ENCODE data around the gene PATE4. TPM values are rescaled to one million over a fixed set of nuclear protein-coding genes. Genes with fewer than 3 reads are reported as not detected.

The PATE4 gene, protein sequence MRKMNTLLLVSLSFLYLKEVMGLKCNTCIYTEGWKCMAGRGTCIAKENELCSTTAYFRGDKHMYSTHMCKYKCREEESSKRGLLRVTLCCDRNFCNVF
- total RNA-seq = not detected

DNA sequence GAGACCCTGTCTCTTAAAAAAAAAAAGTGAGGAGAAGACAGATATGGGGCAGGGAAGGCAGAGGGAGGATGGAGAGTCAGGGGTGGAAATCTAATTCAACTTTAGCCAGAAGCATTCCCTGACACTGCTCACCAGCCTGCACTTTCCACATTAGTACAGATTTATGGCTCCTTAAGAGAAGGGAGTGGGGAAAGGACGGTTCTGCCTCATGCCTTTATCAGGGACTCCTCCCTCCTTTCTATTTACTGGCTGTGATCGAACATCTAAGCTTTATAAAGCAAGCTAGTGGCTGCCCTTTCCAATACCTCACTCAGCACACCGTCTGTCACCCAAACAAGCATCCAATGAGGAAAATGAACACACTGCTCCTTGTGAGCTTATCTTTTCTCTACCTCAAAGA, at the start of gene PATE4:
Gene PATE4, plus strand, starts transcription at position 301 of the 400 bp plus-strand sequence. Its CDS starts 44 bp downstream, at position 345.
- intact Hi-C loops (cut with DNase I) = no loop called here
- WGBS, 2 donors = 26 to 43% methylated on average over 2 to 3 of the region's 3 CpGs
- H3K9me3 ChIP-seq = peaks cover 0 to 6% (median 0%) of the 10 kb centered on the region in 3 donors
- TF ChIP-seq POLR2A (IDR thresholded peaks at IDR 0.05) = no peak
- TF ChIP-seq, protein P1, sequence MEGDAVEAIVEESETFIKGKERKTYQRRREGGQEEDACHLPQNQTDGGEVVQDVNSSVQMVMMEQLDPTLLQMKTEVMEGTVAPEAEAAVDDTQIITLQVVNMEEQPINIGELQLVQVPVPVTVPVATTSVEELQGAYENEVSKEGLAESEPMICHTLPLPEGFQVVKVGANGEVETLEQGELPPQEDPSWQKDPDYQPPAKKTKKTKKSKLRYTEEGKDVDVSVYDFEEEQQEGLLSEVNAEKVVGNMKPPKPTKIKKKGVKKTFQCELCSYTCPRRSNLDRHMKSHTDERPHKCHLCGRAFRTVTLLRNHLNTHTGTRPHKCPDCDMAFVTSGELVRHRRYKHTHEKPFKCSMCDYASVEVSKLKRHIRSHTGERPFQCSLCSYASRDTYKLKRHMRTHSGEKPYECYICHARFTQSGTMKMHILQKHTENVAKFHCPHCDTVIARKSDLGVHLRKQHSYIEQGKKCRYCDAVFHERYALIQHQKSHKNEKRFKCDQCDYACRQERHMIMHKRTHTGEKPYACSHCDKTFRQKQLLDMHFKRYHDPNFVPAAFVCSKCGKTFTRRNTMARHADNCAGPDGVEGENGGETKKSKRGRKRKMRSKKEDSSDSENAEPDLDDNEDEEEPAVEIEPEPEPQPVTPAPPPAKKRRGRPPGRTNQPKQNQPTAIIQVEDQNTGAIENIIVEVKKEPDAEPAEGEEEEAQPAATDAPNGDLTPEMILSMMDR (IDR thresholded peaks at IDR 0.05) = no peak
- DNase-seq = no peak
- no peaks in the 10 kb centered on the region for H3K36me3 ChIP-seq
- no peak within 1 kb of the TSS for H3K27ac ChIP-seq
- H3K27me3 ChIP-seq = no peaks in the 10 kb centered on the region
- no peaks in the 10 kb centered on the region for H3K4me1 ChIP-seq
- H3K4me3 ChIP-seq = no peak within 1 kb of the TSS

DNA sequence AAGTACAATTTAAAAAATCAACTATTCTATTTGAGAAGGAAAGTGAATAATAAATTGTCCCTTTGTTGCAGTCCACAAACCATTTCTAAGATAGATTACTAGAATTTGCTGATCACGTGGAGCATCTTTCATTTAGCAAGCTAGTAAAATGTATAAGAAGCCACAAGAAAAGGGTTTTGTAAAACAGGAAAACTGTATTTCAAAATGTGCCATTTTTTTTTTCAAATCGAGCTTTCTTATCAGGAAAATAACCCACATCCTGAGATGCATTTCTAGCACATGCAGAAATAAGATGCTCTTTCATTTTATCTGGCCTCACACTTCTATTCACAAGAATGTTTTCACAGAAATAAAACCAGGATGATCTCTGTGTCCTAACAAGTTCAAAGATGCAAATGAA, 48.4 kb upstream of the PATE4 start:
- intact Hi-C loops (cut with DNase I) = no loop called here
- no peaks in the 10 kb centered on the region for H3K36me3 ChIP-seq
- 55 to 56% methylated on average over 2 of the region's 2 CpGs for WGBS, 2 donors
- H3K4me3 ChIP-seq = no peak overlapping the region
- no peaks in the 10 kb centered on the region for H3K27me3 ChIP-seq
- H3K9me3 ChIP-seq = no peaks in the 10 kb centered on the region
- no peak for DNase-seq
- no peaks in the 10 kb centered on the region for H3K4me1 ChIP-seq
- no peak overlapping the region for H3K27ac ChIP-seq
- TF ChIP-seq, protein P1 (IDR thresholded peaks at IDR 0.05) = no peak
- no peak for TF ChIP-seq POLR2A (IDR thresholded peaks at IDR 0.05)

DNA sequence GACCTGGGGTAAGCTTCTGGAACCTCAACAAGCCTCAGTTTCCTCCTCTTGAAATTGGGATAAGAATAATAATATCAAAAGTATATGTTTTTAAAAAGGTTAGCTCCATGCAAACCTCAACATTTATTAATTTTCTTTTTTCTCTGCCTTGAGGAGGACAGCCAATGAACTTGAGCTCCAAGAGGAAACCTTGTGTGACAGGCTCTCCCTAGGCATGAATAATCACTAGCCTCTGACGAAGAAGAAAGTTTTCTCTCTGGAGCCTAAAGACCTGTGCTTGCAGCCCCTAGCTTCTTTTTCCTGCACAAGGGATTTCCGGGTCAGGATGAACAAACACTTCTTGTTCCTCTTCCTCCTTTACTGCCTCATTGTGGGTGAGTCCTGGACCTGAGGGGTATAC, 45.3 kb upstream of the PATE4 start, which contains the start of gene PATE3:
Gene PATE3, plus strand, starts transcription at position 301 of the 400 bp plus-strand sequence. Its CDS starts 25 bp downstream, at position 326.
- DNase-seq = no peak
- H3K4me3 ChIP-seq = no peak within 1 kb of the TSS
- no peaks in the 10 kb centered on the region for H3K4me1 ChIP-seq
- intact Hi-C loops (cut with DNase I) = no loop called here
- no peaks in the 10 kb centered on the region for H3K27me3 ChIP-seq
- H3K36me3 ChIP-seq = no peaks in the 10 kb centered on the region
- no peak within 1 kb of the TSS for H3K27ac ChIP-seq
- 35 to 60% methylated on average over 2 of the region's 2 CpGs for WGBS, 2 donors
- TF ChIP-seq POLR2A (IDR thresholded peaks at IDR 0.05) = no peak
- TF ChIP-seq, protein P1 (IDR thresholded peaks at IDR 0.05) = no peak
- no peaks in the 10 kb centered on the region for H3K9me3 ChIP-seq

DNA sequence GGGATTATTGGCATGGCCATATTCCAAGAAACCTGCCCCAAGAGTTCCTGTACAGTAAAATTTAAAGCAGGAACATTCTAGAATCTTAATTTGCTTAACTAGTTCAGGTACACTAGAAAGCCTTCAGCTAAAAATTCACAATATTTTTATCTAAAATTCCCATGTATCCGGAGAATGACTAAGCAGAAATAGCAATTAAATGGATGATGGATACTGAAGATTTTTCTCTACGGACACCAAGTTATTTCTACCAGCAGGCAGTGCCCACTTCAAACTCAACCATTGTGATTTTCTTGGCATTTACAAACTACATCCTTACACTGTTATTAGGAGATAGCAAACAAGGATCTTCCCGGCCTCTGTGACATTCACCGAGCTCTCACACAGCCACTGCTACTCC, 42.3 kb upstream of the PATE4 start:
- DNase-seq = no peak
- whole genome bisulfite sequencing, 2 donors = 96 to 98% methylated on average over 4 of the region's 4 CpGs
- TF ChIP-seq, protein P1 (IDR thresholded peaks at IDR 0.05) = no peak
- TF ChIP-seq POLR2A (IDR thresholded peaks at IDR 0.05) = no peak

DNA sequence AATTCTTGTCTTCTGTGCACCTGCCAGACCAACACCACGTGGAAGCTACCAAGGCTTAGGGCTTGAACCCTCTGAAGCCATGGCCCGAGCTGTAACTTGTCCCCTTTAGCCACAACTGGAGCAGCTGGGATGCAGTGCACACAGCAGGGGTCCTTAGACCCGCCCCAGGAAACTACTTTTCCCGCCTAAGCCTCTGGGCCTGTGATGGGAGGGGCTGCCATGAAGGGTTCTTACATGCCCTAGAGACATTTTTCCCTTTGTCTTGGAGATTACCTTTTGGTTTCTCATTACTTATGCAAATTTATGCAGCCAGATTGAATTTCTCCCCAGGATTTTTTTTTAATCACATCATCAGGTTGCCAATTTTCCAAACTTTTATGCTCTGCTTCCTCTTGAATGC, 35.5 kb upstream of the PATE4 start:
- Histone ChIP-seq H3K27me3 (no peaks in the 10 kb centered on the region), H3K27ac (no peak overlapping the region), H3K4me3 (no peak overlapping the region), H3K4me1 (no peaks in the 10 kb centered on the region), H3K9me3 (peaks cover 0 to 6% (median 0%) of the 10 kb centered on the region in 3 donors), H3K36me3 (no peaks in the 10 kb centered on the region)
- WGBS, 2 donors = 10 to 37% methylated on average over 2 to 4 of the region's 4 CpGs
- TF ChIP-seq POLR2A (IDR thresholded peaks at IDR 0.05) = no peak
- TF ChIP-seq, protein P1 (IDR thresholded peaks at IDR 0.05) = no peak
- DNase-seq = no peak
- intact Hi-C loops (cut with DNase I) = no loop called here

More for the DNA sequence above, 42.3 kb upstream of the PATE4 start:
- H3K4me3 ChIP-seq = no peak overlapping the region
- intact Hi-C loops (cut with DNase I) = no loop called here
- H3K27me3 ChIP-seq = no peaks in the 10 kb centered on the region
- H3K4me1 ChIP-seq = no peaks in the 10 kb centered on the region
- no peaks in the 10 kb centered on the region for H3K9me3 ChIP-seq
- no peaks in the 10 kb centered on the region for H3K36me3 ChIP-seq
- H3K27ac ChIP-seq = no peak overlapping the region

Data from esophagus squamous epithelium (tissue), 5 donors.